Thymus (tissue), 11 donors: Measurements from ENCODE around the gene MYO5B. TPM values are rescaled to one million over a fixed set of nuclear protein-coding genes. Genes with fewer than 3 reads are reported as not detected.

Experiments used
- DNase-seq, 9 donors: peaks; one replicate each; pipeline ENCODE4 v3.0.0-alpha.2; 2013; ENCODE audit warnings: low spot score in 9 of 9, low read depth in 6 of 9, missing footprints in 1 of 9
- H3K27ac ChIP-seq, 2 donors: one replicate each; pipeline ENCODE4 v1.5.1; 2013; ENCODE audit warnings: control low read depth in 1 of 2, low read depth in 1 of 2, low read length in 1 of 2, mild to moderate bottlenecking in 1 of 2, moderate library complexity in 1 of 2
- H3K27me3 ChIP-seq, 2 donors: one replicate each; pipeline ENCODE4 v1.5.1; 2013; ENCODE audit warnings: low read length in 1 of 2; ENCODE audit not compliant: control insufficient read depth in 2 of 2, insufficient read depth in 1 of 2
- H3K36me3 ChIP-seq, 2 donors: one replicate each; pipeline ENCODE4 v1.5.1; 2013; ENCODE audit warnings: low read length in 1 of 2, mild to moderate bottlenecking in 1 of 2, moderate library complexity in 1 of 2; ENCODE audit not compliant: control insufficient read depth in 2 of 2, insufficient read depth in 2 of 2
- H3K4me1 ChIP-seq, 2 donors: one replicate each; pipeline ENCODE4 v1.5.1; 2013; ENCODE audit warnings: low read length in 2 of 2; ENCODE audit not compliant: control insufficient read depth in 2 of 2, insufficient read depth in 2 of 2
- H3K4me3 ChIP-seq, 2 donors: one replicate each; pipeline ENCODE4 v1.5.1; 2013; ENCODE audit warnings: low read length in 2 of 2, control low read depth in 1 of 2, mild to moderate bottlenecking in 1 of 2
- H3K9me3 ChIP-seq, 2 donors: one replicate each; pipeline ENCODE4 v1.5.1; 2013; ENCODE audit warnings: low read length in 1 of 2, mild to moderate bottlenecking in 1 of 2; ENCODE audit not compliant: control insufficient read depth in 2 of 2, insufficient read depth in 1 of 2
- WGBS: extraction: QIAGEN DNeasy Blood & Tissue Kit; methylation state at CpG from one replicate; pipeline ENCODE4 v1.1.7; 2013; 5-methylcytosine and 5-hydroxymethylcytosine counted together
- polyA plus RNA-seq: library from polyadenylated mRNA; stranded (reverse); fragments of 200-250 nt; gene quantifications from one replicate; pipeline ENCODE4 v1.2.3, GENCODE V29; 2013
- total RNA-seq: library from RNA; stranded (reverse); fragments of 120-200 nt; gene quantifications from one replicate; pipeline ENCODE4 v1.2.4, GENCODE V29; 2013
- donor health status: healthy.

MYO5B gene
- total and polyA plus RNA-seq, 2 donors = 6.2 to 11.1 TPM

GRCh38 chr18:50181590-50181989, 13.4 kb downstream of the MYO5B start:
- no peaks in the 10 kb centered on the region for H3K36me3 ChIP-seq
- H3K4me1 ChIP-seq = no peaks in the 10 kb centered on the region
- no peaks in the 10 kb centered on the region for H3K9me3 ChIP-seq
- no peak overlapping the region for H3K4me3 ChIP-seq
- WGBS = 66% methylated on average over 2 of the region's 2 CpGs
- no peak overlapping the region for H3K27ac ChIP-seq
- H3K27me3 ChIP-seq = no peaks in the 10 kb centered on the region
- DNase-seq = no peak

GRCh38 chr18:50179465-50179864, 15.5 kb downstream of the MYO5B start:
- Histone ChIP-seq H3K36me3 (no peaks in the 10 kb centered on the region), H3K4me3 (no peak overlapping the region), H3K27ac (no peak overlapping the region), H3K9me3 (no peaks in the 10 kb centered on the region), H3K27me3 (no peaks in the 10 kb centered on the region), H3K4me1 (no peaks in the 10 kb centered on the region)
- no peak for DNase-seq
- 88% methylated on average over 2 of the region's 2 CpGs for WGBS

- H3K27ac ChIP-seq = no peak overlapping the region
- H3K4me1 ChIP-seq = no peaks in the 10 kb centered on the region
- 44% methylated on average over 3 of the region's 3 CpGs for WGBS
- DNase-seq = no peak
- H3K36me3 ChIP-seq = no peaks in the 10 kb centered on the region
- no peak overlapping the region for H3K4me3 ChIP-seq
- no peaks in the 10 kb centered on the region for H3K9me3 ChIP-seq
- H3K27me3 ChIP-seq = no peaks in the 10 kb centered on the region
Measured at GRCh38 chr18:50177294-50177992, 17.5 kb downstream of the MYO5B start.

- WGBS = 90% methylated on average over 3 of the region's 3 CpGs
- no peaks in the 10 kb centered on the region for H3K27me3 ChIP-seq
- DNase-seq = no peak
Measured at GRCh38 chr18:50172367-50172766, 22.6 kb downstream of the MYO5B start.

GRCh38 chr18:50171406-50171805, 23.5 kb downstream of the MYO5B start:
- no peak overlapping the region for H3K27ac ChIP-seq
- no peaks in the 10 kb centered on the region for H3K27me3 ChIP-seq
- 78% methylated on average over 2 of the region's 2 CpGs for WGBS
- H3K36me3 ChIP-seq = no peaks in the 10 kb centered on the region
- DNase-seq = no peak
- no peak overlapping the region for H3K4me3 ChIP-seq
- no peaks in the 10 kb centered on the region for H3K9me3 ChIP-seq
- H3K4me1 ChIP-seq = no peaks in the 10 kb centered on the region

More at GRCh38 chr18:50172367-50172766, 22.6 kb downstream of the MYO5B start:
- no peak overlapping the region for H3K4me3 ChIP-seq
- no peaks in the 10 kb centered on the region for H3K36me3 ChIP-seq
- no peak overlapping the region for H3K27ac ChIP-seq
- H3K4me1 ChIP-seq = no peaks in the 10 kb centered on the region
- H3K9me3 ChIP-seq = no peaks in the 10 kb centered on the region

GRCh38 chr18:50170004-50170403, 24.9 kb downstream of the MYO5B start:
- H3K9me3 ChIP-seq = no peaks in the 10 kb centered on the region
- 89% methylated on average over 5 of the region's 5 CpGs for WGBS
- no peak for DNase-seq
- H3K4me3 ChIP-seq = no peak overlapping the region
- no peaks in the 10 kb centered on the region for H3K36me3 ChIP-seq
- H3K27ac ChIP-seq = no peak overlapping the region
- no peaks in the 10 kb centered on the region for H3K4me1 ChIP-seq
- H3K27me3 ChIP-seq = no peaks in the 10 kb centered on the region

GRCh38 chr18:50169149-50169548, 25.8 kb downstream of the MYO5B start:
- Histone ChIP-seq H3K4me3 (no peak overlapping the region), H3K27ac (no peak overlapping the region), H3K36me3 (no peaks in the 10 kb centered on the region), H3K27me3 (no peaks in the 10 kb centered on the region), H3K9me3 (no peaks in the 10 kb centered on the region), H3K4me1 (no peaks in the 10 kb centered on the region)
- DNase-seq = no peak
- WGBS = 92% methylated on average over 2 of the region's 2 CpGs

- no peaks in the 10 kb centered on the region for H3K36me3 ChIP-seq
- DNase-seq = no peak
- no peak overlapping the region for H3K4me3 ChIP-seq
- no peaks in the 10 kb centered on the region for H3K27me3 ChIP-seq
- H3K4me1 ChIP-seq = no peaks in the 10 kb centered on the region
- WGBS = 88% methylated on average over 2 of the region's 2 CpGs
- no peak overlapping the region for H3K27ac ChIP-seq
- no peaks in the 10 kb centered on the region for H3K9me3 ChIP-seq
Measured at GRCh38 chr18:50167966-50168365, 27.0 kb downstream of the MYO5B start.

GRCh38 chr18:50166901-50167300, 28.0 kb downstream of the MYO5B start:
- no peak overlapping the region for H3K4me3 ChIP-seq
- DNase-seq = no peak
- H3K9me3 ChIP-seq = no peaks in the 10 kb centered on the region
- no peaks in the 10 kb centered on the region for H3K27me3 ChIP-seq
- H3K36me3 ChIP-seq = no peaks in the 10 kb centered on the region
- H3K27ac ChIP-seq = no peak overlapping the region
- WGBS = 92% methylated on average over 3 of the region's 3 CpGs
- peaks cover 0 to 4% of the 10 kb centered on the region in 2 donors for H3K4me1 ChIP-seq
